ENCODE results near the gene RAB3GAP2.
A peak's percentile ranks its signal among the peaks of the same experiment; 100 is the strongest.

DNA sequence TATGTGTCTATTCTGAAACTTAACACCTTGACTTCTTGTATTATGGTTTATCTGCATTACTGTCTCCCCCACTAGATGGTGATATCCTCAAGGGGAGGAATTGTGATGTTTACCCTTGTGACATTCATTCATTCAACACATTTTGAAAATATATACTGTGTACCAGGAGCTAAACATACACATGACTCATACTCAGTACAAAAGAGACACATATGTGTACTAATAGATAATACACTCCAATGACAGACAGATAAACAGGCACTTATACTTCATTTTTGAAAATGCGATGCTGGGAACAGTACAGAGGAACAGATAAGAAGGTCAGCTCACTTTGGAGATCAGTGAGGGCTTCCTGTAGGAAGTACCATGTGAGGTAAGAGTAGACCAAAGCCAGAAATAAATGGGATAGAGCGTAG, 8.9 kb upstream of the RAB3GAP2 start:
- TF ChIP-seq EZH2 (IDR thresholded peaks at IDR 0.05; ENCODE audit: low read length, missing control alignments): no peak
- TF ChIP-seq, protein P1, sequence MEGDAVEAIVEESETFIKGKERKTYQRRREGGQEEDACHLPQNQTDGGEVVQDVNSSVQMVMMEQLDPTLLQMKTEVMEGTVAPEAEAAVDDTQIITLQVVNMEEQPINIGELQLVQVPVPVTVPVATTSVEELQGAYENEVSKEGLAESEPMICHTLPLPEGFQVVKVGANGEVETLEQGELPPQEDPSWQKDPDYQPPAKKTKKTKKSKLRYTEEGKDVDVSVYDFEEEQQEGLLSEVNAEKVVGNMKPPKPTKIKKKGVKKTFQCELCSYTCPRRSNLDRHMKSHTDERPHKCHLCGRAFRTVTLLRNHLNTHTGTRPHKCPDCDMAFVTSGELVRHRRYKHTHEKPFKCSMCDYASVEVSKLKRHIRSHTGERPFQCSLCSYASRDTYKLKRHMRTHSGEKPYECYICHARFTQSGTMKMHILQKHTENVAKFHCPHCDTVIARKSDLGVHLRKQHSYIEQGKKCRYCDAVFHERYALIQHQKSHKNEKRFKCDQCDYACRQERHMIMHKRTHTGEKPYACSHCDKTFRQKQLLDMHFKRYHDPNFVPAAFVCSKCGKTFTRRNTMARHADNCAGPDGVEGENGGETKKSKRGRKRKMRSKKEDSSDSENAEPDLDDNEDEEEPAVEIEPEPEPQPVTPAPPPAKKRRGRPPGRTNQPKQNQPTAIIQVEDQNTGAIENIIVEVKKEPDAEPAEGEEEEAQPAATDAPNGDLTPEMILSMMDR (conservative IDR thresholded peaks at IDR 0.05 in 1 of 2, IDR thresholded peaks at IDR 0.05 in 1 of 2; ENCODE audit: low read depth in 1 of 2, low read length in 2 of 2): peak; percentile 50 to 61

All from fibroblast of lung (primary cell).